ENCODE results near the gene CPNE8.

GRCh38 chr12:38775457-38775856 is 129.9 kb downstream of the CPNE8 start:
- TF ChIP-seq, protein P1, sequence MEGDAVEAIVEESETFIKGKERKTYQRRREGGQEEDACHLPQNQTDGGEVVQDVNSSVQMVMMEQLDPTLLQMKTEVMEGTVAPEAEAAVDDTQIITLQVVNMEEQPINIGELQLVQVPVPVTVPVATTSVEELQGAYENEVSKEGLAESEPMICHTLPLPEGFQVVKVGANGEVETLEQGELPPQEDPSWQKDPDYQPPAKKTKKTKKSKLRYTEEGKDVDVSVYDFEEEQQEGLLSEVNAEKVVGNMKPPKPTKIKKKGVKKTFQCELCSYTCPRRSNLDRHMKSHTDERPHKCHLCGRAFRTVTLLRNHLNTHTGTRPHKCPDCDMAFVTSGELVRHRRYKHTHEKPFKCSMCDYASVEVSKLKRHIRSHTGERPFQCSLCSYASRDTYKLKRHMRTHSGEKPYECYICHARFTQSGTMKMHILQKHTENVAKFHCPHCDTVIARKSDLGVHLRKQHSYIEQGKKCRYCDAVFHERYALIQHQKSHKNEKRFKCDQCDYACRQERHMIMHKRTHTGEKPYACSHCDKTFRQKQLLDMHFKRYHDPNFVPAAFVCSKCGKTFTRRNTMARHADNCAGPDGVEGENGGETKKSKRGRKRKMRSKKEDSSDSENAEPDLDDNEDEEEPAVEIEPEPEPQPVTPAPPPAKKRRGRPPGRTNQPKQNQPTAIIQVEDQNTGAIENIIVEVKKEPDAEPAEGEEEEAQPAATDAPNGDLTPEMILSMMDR (IDR thresholded peaks at IDR 0.05) = no peak
- no peak for TF ChIP-seq POLR2AphosphoS5 (IDR thresholded peaks at IDR 0.05)
